GM19467 (cell line): ENCODE data around the gene PI4KA.
"Not testable (repeated sequence)": the region's sequence is repeated elsewhere in the genome, so short reads cannot be mapped to it uniquely, and the experiment has no call there.

ENCODE experiments used
- ATAC-seq: cut with Tn5 transposase; IDR thresholded peaks from one replicate; pipeline ENCODE4 v1.9.1; 2021; ENCODE audit warnings: mild to moderate bottlenecking, moderate library complexity; ENCODE audit not compliant: unreplicated experiment

The PI4KA gene

DNA sequence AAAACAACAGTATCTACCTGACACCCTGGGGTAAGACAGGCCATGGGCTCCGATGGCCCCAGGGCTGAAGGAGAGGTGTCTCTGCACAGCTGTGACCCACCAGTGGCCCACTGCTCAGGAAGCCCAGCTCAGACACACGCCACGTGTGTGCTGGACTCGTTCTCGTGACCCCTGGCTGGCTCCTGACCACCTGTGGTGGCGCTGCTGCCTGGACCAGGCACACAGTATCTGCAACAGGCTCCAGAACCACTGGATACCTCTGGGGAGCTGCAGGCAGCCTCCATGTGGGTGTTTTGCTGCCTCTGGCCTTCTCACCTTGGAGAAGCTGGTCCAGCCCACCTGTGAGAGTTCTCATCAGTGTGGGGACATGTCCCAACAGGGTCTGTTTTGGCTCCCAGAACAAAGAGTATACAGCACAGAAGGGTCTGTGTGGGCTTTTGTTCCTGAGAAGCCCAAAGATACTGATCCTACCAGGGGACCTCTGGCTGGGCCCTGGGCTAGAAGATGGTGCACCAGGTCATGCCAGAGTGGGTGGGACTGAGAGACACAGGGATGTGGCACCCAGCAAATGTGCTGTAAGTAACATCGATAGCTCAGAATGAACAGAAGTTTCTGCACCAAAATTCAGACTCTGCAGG lies 106.4 kb downstream of the PI4KA start:
- no peak for ATAC-seq

DNA sequence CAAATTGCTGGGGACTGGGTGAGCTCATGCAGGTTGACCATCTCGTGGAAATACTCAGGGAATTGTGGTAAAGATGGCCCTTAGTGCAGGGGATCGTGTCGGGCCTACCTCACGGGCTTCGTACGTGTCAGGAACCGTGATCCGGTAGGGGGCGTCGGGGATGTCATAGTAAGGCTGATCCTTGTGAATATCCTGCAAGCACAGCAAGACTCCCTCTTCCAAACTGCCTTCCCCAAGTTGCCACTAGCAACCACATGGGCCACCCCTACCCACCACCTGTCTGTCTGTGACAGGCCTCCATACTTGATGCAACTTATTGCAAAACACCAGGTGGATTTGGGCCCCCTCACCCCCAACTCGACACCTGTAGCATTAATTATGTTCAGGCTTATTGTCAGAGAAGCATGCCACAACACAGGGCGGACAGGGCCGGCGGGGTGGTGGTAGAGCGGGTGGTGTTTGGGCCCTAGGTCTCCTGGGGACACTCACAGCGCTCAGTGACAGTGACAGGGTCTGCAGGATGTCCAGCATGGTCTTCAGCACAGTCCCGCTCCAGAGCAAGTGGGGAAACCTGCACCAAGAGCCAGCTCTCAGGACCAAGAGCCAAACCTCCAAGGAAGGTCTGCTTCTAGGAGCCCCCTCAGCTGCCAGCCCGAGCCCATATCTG lies 107.3 kb downstream of the PI4KA start:
- no peak for ATAC-seq

DNA sequence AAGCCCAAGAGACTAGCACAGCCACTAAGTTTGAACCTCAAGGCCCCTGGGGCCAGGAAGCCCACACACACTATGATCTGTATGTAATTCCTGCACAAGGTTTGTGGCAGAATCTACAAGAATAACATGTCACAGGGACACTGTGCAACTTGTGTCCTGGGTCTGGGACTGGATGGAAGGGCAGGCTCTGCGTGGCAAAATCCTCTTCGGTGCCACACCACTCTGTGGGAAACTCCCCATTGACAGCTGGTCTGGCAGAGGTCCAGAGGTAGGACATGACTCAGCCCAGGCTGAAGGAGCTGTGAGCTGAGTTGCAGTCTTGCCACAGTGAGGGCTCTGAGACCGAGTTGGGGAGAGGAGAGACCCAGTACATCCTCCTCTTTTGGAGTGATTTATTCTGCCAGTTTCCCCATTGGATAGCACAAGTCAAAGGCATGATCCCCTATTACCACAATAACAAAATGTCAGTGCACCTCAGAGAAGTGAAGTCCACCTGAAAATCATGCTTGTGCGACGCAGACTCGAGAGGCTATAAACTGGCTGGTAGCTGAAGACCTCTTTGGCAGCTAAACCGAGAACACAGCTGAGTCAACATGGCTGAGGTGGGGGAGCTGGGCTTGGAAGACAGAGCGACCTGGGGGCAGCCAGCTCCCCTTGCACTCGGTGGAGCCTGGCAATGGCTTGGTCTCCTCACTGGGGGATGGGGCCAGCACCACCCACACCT lies 108.0 kb downstream of the PI4KA start:
- no peak for ATAC-seq

DNA sequence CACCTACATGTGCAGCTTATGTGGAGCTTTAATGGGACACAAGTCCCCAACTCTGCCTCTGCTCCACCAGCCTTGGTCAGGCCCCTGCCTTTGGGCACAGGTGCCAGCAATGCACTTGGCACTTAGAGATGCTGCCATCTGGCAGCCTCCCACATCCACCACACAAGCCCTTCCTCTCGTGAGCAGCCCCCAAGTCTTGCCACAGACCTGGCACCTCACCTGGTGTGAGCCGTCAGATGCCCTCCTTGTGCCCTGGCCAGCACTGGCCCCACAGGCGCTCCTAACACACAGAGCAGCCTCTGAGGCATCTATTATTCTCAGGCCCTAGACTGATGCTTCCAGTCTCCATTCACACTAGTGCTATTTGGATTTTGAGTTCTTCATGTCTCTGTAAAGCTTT lies 109.2 kb downstream of the PI4KA start:
- ATAC-seq = no peak

DNA sequence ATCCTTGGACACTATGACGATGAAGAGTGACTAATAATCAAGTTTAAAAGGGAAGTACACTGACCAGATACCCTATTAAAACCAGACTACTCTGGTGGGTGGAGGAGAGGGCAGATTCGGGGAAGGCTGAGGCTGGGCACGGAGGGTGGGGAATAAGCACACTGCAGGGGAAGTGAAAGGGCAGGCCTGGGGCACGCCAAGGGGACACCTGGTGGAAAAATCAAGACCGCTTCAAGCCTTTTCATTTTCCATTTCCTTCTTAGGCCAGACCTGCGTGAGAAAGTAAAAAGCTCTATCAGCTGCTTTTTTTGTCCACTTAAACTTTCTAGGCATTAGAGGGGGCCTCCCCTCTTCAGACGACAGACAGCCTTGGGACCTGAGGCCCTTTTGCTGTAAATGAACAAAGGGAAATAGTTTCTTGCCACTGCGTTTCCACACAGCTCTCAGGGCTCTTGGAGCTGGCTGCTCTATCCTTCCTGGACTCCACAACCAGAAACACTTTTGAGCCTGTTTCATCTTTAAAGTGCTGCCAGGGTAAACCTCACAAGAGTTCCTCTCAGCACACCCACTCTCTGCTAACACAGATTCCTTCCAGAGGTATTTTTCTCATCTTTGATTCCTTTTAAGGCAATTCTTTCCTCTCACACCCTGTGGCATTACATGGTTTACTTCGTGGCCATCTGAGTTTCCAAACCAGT lies 109.7 kb downstream of the PI4KA start:
- peak; percentile 41 for ATAC-seq

DNA sequence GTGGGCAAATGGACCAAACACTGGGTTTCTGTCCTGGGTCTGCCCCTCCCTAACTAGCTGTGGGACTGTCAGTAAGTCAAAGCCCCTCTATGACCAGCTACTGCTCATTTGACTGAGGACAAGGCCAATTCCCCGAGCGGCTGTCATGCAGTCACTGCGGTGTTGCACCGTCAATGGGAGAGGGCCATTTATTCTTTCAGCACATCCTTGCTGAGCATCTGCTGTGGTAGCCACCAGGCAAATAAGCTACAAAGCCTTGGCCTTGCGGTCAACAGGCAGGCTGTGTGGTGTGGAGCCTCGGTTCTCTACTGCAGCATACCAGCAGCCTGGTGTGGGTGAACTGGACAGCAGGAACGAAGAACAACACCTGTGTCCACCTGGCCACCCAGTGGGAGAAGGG lies 110.5 kb downstream of the PI4KA start:
- ATAC-seq = no peak

DNA sequence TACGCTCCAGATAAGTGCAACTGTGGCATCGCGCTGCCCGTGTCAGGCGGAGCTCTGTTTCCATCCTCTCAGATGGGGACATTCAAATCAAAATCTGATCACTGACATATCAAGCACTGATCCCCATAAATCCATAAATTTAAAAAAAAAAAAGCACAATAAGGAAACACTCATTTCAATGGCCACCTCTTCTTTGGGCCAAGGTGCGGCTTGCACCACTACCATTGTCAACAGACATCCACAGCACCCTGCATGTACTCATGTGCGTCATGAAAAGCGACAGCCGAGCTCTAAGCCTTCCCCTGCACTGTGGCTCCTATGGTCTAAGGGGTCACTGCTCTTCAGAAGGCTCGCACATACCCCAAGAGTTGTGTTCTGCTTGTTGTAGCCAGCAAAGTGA lies 111.4 kb downstream of the PI4KA start:
- ATAC-seq = no peak

DNA sequence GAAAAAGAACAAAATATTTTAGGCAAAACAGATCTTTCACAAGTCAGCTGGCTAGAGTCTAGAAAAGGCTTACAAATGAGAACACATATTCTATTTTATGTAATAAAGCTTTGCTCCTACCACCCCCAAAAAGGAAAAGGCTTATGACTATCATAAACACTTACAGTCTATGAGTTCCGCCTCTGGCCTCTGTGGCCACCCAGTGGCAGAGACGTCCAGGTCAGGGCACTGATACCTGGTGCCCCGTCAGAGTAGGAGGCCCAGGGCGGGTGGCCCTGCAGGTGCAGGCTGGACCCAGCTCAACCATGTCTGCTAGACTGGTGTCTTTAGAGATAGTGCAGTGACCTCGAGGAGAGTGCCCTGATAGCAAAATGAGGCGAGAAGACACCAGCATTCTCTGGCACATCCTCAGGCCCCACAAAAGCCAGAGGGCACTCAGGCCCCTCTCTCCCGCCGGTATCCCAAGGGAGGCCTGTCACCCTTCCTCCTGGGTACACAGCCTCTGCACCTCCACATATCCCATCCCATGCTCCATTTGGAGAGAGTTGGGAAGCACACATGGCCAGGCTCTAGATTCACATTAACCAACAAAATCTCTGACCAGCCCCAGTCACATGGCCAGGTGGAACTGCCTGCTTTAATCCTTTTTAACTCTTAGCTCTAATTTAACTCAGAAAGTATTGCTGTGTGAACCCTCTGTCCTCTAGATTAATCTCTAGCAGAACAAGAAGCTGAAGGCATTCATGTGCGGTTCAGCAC lies 112.0 kb downstream of the PI4KA start:
- ATAC-seq = no peak

DNA sequence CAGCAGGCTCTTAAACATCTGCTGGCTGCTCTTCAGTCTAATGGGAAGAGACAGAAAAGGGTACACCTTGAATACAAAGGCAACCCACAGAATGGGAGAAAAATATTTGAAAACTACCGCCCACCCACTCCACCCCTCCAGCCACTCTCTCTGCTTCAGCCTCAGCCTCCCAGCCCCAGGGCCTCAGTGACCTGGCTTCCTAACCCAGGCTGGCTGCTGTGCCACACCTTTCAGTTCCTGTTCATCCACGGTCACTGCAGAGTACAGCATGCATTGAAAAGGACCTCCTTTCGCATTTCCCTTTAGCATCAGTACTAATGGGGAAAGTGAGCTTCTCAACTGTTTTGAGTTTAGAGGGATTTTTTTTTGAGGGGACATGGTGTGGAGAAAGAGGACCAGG lies 113.5 kb downstream of the PI4KA start:
- no peak for ATAC-seq

DNA sequence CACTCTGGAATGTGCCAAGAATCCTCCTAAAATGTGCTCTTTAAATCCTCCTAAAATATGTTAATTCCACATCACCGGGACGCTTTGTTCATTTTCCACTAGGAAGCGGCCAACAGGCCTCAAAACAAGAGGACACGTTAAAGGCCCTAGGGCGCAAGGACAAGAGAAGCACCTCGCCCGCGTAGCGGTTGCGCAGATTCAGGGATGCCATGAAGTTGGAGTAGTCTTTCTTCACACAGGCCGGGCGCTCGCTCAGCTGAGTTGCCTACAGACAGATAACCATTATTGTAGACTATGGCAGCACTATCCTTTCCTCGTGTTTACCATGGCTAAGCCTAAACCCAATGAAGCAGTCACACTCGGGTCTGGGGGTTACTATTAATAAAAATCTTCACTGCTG lies 114.2 kb downstream of the PI4KA start:
- ATAC-seq = no peak

DNA sequence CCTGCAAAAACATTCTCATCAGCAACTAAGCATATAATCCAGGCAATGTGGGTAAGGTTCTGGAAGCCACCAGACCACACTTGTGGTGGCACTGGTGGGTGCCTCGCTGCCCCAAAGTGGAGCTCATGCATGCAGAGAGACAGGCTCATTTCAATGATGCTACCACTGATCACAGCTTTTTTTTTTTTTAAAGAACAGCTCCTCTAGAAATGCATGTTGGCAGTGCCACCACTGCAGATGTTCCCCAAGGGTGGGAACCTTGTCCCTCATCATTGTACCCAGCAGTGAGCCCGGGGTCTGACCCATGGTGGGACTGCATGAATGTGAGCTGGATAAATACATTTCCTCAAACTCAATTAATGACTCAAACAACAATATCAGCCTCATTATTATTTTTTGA lies 115.8 kb downstream of the PI4KA start:
- ATAC-seq = no peak

DNA sequence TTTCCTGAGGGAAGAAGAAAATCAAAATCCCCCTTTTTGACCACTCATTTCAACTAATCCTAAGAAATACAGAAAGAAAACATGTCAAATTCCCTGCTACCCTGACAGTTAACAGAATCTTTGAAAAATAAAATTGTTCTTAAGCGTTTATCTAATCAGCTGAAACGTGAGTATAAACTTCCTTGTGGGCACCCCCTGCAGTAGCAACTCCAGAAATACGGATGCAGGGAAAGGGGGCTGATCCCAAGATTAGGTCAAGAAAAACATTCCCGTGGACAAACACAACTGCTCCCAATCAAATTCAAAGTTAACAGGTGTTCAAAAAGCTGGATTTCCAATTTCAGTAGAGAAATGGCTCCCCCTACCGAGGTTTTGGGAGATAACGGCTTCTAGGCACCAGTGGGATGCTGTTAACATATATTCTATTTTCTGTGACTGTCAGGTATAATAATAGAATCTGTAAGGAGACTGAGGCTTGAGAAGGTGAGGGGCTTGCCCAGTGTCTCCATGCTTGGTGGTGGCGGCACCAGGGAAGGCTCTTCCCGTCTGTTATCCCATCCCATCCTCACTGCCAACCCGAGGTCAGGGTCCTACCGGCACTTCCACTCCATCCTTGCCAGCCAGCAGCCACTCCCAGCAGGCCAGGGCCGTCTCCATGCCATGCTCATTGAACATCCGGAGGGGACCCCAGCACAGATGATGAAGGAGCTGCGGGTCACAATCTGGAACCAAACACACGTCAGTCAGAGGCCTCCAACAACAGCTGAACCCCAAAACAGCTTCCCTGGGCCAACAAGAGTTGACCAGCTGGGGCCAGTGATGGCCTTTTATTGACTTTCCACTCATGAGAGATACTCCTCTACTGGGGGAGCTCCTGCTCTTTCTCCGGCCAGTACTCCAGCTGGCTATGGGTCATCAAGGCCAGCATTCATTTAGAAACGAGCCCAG lies 116.7 kb downstream of the PI4KA start:
- no peak for ATAC-seq

DNA sequence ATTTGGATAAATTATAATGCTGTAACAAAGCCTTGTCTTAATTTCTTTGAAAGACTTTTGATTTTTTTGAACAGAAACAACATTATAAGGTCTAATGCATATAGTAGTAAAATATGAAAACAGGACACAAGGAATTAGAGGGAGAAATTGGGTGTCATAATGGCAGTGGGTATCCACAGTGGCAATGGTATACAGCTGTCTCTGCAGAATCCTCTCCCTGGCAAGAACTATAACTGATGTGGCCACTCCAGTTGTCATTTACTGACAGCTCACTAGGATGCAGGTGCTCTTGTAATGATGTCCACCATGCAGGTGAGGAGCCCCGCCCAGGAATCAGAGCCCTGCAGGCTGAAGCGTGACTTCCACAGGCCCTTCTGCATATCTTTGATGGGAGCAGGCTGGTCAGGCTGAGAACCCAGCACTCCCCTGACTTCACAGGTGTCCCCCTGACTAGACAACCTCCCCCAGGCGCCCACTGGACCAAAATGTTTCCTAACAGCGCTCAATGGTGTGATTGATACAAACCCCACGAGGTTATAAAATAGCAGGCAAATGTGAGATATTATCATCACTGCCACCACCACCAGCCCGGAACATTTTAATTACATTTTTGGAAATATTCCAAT lies 117.5 kb downstream of the PI4KA start:
- ATAC-seq = no peak

DNA sequence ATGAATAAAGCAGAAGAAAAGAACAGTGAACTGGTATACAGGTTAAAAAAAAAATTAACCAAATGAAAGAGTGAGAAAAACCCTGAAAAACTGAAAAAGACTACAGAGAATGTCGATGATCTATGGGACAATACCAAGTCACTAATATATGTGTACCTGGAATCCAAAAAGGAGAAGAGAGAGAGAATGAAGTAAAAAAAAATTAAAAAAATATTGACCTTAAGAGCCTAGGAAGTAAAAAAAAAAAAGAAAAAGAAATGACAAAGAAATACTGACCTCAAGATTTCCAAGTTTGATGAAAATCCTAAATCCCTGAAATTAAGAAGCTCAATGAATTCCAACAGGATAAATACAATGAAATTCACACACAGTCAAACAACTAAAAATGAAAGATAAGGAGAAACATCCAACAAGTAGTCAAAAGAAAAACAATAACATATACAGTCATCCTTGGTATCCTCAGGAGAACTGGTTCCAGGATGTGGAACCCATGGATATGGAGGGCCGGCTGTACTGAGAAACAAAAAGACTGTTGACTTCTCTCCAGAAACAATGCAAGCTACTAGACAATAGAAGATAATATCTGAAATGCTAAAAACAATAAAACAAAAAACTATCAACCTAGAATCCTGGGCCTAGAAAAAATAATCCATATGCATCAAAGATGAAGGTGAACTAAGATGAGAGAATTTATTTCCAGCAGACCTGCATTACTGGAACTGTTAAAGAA lies 118.2 kb downstream of the PI4KA start:
- ATAC-seq = no peak

DNA sequence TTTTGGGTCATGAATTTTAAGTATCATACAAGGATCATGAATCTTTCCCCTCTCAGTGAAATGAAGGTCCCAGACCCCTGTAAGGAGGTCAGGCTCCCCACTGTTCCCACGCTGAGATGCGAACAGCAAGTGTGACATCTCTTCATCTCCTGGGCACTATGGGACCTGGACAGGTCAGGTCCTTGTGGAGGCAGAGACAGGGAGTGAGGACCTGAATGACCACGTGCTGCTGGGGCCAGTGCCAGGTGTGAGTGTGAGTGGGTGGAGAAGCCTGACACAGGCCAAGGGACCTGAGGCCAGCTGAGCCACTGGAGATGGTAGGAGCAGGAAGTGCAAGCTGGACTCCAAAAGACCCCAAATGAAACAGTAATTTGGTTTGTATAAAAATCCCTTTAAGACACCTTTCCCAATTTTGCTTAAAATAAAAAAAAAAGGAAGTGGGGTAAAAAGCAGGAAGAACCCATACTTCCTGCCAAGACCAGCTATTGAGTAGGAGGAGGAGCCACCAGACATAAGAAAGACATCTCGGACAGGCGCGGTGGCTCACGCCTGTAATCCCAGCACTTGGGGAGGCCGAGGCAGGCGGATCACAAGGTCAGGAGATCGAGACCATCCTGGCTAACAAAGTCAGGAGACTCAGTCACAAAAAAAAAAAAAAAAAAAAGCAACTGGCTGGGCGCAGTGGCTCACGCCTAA lies 120.1 kb downstream of the PI4KA start:
- no peak for ATAC-seq

DNA sequence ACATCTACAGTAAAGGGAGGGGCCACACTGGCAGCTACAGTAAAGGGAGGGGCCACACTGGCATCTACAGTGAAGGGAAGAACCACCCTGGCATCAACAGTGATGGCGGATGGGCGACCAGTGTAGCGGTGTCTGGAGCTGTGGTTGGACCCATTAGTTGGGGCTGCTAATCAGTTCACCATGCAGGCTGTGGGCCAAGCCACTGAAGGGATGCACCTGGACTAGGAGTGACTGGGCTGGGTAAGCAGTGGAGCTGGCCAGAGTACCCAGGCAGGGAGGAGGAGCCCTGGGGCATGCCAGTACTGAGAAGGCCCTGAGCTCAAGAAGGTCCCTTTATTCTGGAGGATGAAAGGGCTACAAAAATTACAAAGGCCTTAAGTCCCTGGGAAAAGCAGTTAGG lies 121.7 kb downstream of the PI4KA start:
- not testable (repeated sequence) for ATAC-seq

DNA sequence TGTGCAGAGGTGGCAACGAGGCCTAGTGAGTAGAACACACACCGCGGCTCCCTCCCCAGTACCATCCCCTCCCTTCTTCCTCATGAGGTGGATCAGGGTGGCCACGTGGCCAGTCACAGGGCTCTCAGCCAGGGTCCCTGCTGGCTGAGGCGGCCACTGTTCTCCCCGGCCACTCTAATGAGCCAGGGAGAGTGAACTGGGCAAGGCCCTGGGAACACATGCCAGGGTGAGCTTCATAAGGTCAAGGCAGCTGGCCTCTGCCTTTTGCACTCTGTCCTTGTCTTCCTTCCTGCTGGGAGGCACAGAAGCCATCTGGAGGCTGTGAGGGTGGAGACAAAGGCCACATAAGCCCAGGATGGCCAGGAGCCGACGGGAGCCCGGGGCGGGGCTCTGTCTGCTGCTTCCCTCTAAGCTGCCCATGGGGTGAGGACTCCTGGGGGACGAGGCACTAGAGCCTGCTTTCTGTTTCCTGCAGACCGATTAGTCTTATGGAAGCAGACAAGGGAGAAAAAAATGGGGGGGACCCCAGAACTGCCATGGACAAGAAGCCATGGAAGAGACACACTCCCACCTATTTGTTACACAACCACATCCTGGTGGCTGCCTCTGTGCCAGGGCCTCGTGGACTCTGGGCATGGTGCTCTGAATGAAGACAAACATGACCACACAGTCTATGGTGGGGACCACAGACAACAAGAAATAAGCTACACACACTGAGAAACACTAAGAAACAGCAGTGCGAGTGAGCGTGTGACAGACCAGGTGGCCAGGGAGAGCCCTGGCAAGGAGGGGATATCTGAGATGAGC lies 123.1 kb downstream of the PI4KA start:
- ATAC-seq = not testable (repeated sequence)
